ENCODE data around the gene CACNA1B.
A peak's percentile ranks its signal among the peaks of the same experiment; 100 is the strongest.

Gene CACNA1B

DNA sequence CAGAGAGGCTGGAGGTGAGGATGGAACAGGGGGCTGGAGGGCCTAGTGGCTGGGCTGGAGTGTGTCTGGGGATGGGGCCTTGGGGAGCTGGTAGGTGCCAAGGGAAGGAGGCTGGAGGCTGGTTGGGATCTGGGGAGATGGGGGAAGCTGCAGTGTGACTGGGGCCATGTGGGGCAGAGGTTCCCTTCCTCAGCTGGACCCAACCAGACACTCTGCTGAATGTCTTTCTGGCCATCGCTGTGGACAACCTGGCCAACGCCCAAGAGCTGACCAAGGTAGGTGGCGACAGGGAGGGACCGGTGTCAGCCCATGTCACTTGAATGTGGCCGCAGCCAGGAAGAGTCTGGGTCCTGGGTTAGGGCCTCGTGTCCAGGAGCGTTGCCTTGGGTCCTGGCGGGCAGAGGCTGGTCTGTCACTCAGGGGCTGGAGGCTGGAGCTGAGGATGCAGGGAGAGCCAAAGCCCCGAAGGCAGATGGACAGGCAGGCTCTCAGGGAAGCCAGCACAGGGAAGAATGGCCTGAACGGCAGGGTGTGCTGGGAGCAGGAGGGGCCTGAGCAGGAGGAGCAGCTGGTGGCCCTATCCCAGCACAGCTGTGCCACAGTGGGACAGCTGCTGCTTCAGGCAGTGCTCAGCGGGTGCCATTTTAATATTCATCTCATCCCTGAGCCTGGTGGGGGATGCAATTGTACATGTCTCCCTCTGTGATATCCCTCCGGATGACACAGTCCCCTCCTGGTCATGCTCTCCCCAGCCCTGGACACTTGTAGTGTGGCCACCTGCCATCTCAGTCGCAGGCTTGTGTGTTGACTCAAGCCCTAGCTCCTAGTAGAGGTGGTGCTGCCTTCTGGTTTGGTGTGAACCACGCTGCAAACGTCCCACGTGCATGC, 132.5 kb downstream of the CACNA1B start:
- Histone ChIP-seq H2AFZ (ENCODE audit: low read length) (no peak overlapping the region), H4K8ac (ENCODE audit: low read depth, low read length) (no peak overlapping the region), H2BK12ac (ENCODE audit: low read length) (no peak overlapping the region), H3K27me3 (ENCODE audit: control insufficient read depth in 3 of 3, insufficient read depth in 3 of 3, low read depth in 1 of 3, low read length in 3 of 3) (no peaks in the 10 kb centered on the region), H3K18ac (ENCODE audit: low read length) (no peak overlapping the region), H3K36me3 (replicated peaks in 1 of 2; ENCODE audit: control insufficient read depth in 2 of 2, insufficient read depth in 2 of 2, low read length in 2 of 2) (no peaks in the 10 kb centered on the region), H3K9ac (ENCODE audit: low read depth, low read length, poor library complexity) (peak overlapping the region; percentile 55), H3K4me1 (ENCODE audit: control insufficient read depth in 2 of 2, insufficient read depth in 1 of 2, low read depth in 1 of 2, low read length in 2 of 2) (no peaks in the 10 kb centered on the region), H3K79me1 (ENCODE audit: low read depth, low read length) (no peaks in the 10 kb centered on the region), H3K4ac (ENCODE audit: low read length) (peak overlapping the region; percentile 76), H3K23ac (ENCODE audit: low read depth, low read length, poor library complexity) (peak overlapping the region; percentile 8), H4K91ac (ENCODE audit: low read depth, low read length, poor library complexity) (no peak overlapping the region), H3K4me2 (ENCODE audit: insufficient read depth, low read length, poor library complexity, severe bottlenecking) (no peak overlapping the region), H2BK120ac (ENCODE audit: low read depth, low read length) (no peak overlapping the region), H3K4me3 (ENCODE audit: low read length in 2 of 2) (peak overlapping the region in 1 of 2 donors; percentile 38), H2BK15ac (ENCODE audit: low read length) (no peak overlapping the region), H2AK5ac (ENCODE audit: low read depth, low read length) (no peak overlapping the region), H2BK5ac (ENCODE audit: low read length) (no peak overlapping the region), H3K9me3 (replicated peaks in 1 of 2; ENCODE audit: control insufficient read depth in 2 of 2, insufficient read depth in 1 of 2, low read depth in 1 of 2, low read length in 2 of 2) (peaks cover 0 to 9% of the 10 kb centered on the region in 2 donors), H3K27ac (replicated peaks; ENCODE audit: low read length) (no peak overlapping the region), H3K14ac (ENCODE audit: low read length) (peak overlapping the region; percentile 85)
- DNase-seq (ENCODE audit: low spot score), result no peak
- no CpG with 5 or more reads among the region's 16 CpGs for WGBS, 2 donors (ENCODE audit: extremely low coverage in 2 of 2, insufficient read length in 2 of 2, insufficient replicate concordance in 1 of 2)

DNA sequence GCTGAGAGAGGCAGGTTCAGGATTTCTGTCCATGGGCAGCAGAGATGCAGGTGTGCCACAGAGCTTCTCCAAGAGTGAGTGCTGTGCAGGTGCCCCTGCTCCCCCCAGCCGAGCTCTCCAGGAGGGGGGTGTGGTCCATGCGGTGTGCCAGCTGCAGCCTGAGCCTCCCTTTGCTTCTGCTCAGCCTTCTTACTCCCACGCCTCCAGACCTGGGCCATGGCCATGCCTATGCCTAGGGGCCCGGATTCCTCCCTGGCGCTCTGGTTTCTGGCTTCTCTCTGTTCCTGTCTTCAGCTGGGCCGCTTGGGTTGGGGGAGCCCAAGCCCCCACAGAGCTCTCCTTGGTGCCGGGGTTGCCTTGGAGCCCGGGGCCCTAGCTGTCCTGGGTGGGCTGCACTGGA, 133.3 kb downstream of the CACNA1B start:
- no CpG with 5 or more reads among the region's 8 CpGs for WGBS, 2 donors (ENCODE audit: extremely low coverage in 2 of 2, insufficient read length in 2 of 2, insufficient replicate concordance in 1 of 2)
- Histone ChIP-seq H2AK5ac (ENCODE audit: low read depth, low read length) (no peak overlapping the region), H2AFZ (ENCODE audit: low read length) (no peak overlapping the region), H3K18ac (ENCODE audit: low read length) (peak overlapping the region; percentile 18), H3K14ac (ENCODE audit: low read length) (peak overlapping the region; percentile 85), H3K27ac (replicated peaks; ENCODE audit: low read length) (no peak overlapping the region), H2BK120ac (ENCODE audit: low read depth, low read length) (no peak overlapping the region), H3K36me3 (replicated peaks in 1 of 2; ENCODE audit: control insufficient read depth in 2 of 2, insufficient read depth in 2 of 2, low read length in 2 of 2) (no peaks in the 10 kb centered on the region), H3K4ac (ENCODE audit: low read length) (no peak overlapping the region), H2BK12ac (ENCODE audit: low read length) (no peak overlapping the region), H4K8ac (ENCODE audit: low read depth, low read length) (no peak overlapping the region), H3K79me1 (ENCODE audit: low read depth, low read length) (no peaks in the 10 kb centered on the region), H3K4me2 (ENCODE audit: insufficient read depth, low read length, poor library complexity, severe bottlenecking) (no peak overlapping the region), H3K23ac (ENCODE audit: low read depth, low read length, poor library complexity) (no peak overlapping the region), H3K9me3 (replicated peaks in 1 of 2; ENCODE audit: control insufficient read depth in 2 of 2, insufficient read depth in 1 of 2, low read depth in 1 of 2, low read length in 2 of 2) (peaks cover 0 to 12% of the 10 kb centered on the region in 2 donors), H3K27me3 (ENCODE audit: control insufficient read depth in 3 of 3, insufficient read depth in 3 of 3, low read depth in 1 of 3, low read length in 3 of 3) (no peaks in the 10 kb centered on the region), H2BK5ac (ENCODE audit: low read length) (no peak overlapping the region), H2BK15ac (ENCODE audit: low read length) (no peak overlapping the region), H3K9ac (ENCODE audit: low read depth, low read length, poor library complexity) (no peak overlapping the region), H3K4me1 (ENCODE audit: control insufficient read depth in 2 of 2, insufficient read depth in 1 of 2, low read depth in 1 of 2, low read length in 2 of 2) (no peaks in the 10 kb centered on the region), H3K4me3 (ENCODE audit: low read length in 2 of 2) (no peak overlapping the region), H4K91ac (ENCODE audit: low read depth, low read length, poor library complexity) (no peak overlapping the region)
- DNase-seq (ENCODE audit: low spot score), result no peak

DNA sequence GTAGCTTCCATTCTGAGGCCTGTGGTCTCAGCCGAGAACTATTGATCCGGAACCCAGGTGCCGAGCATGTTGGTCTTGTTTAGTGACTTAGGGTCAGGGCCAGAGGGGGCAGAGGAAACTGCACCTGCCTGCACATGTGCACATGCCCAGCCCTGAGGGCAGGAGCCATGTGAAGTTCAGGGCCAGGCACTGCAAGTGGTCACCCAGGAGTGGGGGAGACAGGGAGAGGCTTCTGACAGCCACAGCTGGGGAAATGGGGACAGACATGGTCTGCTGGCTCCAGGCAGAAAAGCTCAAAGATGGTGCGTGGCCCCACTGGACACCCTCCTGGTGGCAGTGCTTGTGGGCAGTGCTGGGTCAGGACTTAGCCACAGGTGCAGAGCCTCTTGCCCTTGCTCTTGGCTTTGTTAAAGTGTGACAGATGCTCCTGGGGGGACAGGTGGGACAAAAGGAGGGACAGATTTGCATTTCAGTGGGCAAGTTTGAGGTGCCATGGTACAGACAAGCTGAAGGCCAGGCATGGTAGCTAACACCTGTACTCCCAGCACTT, 134.4 kb downstream of the CACNA1B start:
- DNase-seq (ENCODE audit: low spot score), result no peak
- no peaks in the 10 kb centered on the region for H3K36me3 ChIP-seq (replicated peaks in 1 of 2; ENCODE audit: control insufficient read depth in 2 of 2, insufficient read depth in 2 of 2, low read length in 2 of 2)
- H2AFZ ChIP-seq (ENCODE audit: low read length), result no peak overlapping the region
- H3K4ac ChIP-seq (ENCODE audit: low read length), result no peak overlapping the region
- H3K27ac ChIP-seq (replicated peaks; ENCODE audit: low read length), result no peak overlapping the region
- no peak overlapping the region for H2BK5ac ChIP-seq (ENCODE audit: low read length)
- H2BK12ac ChIP-seq (ENCODE audit: low read length), result no peak overlapping the region
- H2BK15ac ChIP-seq (ENCODE audit: low read length), result no peak overlapping the region
- H3K14ac ChIP-seq (ENCODE audit: low read length), result no peak overlapping the region
- H3K4me2 ChIP-seq (ENCODE audit: insufficient read depth, low read length, poor library complexity, severe bottlenecking), result no peak overlapping the region
- no CpG with 5 or more reads among the region's 4 CpGs for WGBS, 2 donors (ENCODE audit: extremely low coverage in 2 of 2, insufficient read length in 2 of 2, insufficient replicate concordance in 1 of 2)
- peaks cover 0 to 17% of the 10 kb centered on the region in 2 donors for H3K9me3 ChIP-seq (replicated peaks in 1 of 2; ENCODE audit: control insufficient read depth in 2 of 2, insufficient read depth in 1 of 2, low read depth in 1 of 2, low read length in 2 of 2)
- no peak overlapping the region for H4K8ac ChIP-seq (ENCODE audit: low read depth, low read length)
- H3K79me1 ChIP-seq (ENCODE audit: low read depth, low read length), result no peaks in the 10 kb centered on the region
- H3K4me3 ChIP-seq (ENCODE audit: low read length in 2 of 2), result no peak overlapping the region
- no peak overlapping the region for H4K91ac ChIP-seq (ENCODE audit: low read depth, low read length, poor library complexity)
- no peak overlapping the region for H3K9ac ChIP-seq (ENCODE audit: low read depth, low read length, poor library complexity)
- H3K18ac ChIP-seq (ENCODE audit: low read length), result no peak overlapping the region
- H3K4me1 ChIP-seq (ENCODE audit: control insufficient read depth in 2 of 2, insufficient read depth in 1 of 2, low read depth in 1 of 2, low read length in 2 of 2), result no peaks in the 10 kb centered on the region
- H2BK120ac ChIP-seq (ENCODE audit: low read depth, low read length), result no peak overlapping the region
- H3K27me3 ChIP-seq (ENCODE audit: control insufficient read depth in 3 of 3, insufficient read depth in 3 of 3, low read depth in 1 of 3, low read length in 3 of 3), result no peaks in the 10 kb centered on the region
- H2AK5ac ChIP-seq (ENCODE audit: low read depth, low read length), result no peak overlapping the region
- H3K23ac ChIP-seq (ENCODE audit: low read depth, low read length, poor library complexity), result no peak overlapping the region

DNA sequence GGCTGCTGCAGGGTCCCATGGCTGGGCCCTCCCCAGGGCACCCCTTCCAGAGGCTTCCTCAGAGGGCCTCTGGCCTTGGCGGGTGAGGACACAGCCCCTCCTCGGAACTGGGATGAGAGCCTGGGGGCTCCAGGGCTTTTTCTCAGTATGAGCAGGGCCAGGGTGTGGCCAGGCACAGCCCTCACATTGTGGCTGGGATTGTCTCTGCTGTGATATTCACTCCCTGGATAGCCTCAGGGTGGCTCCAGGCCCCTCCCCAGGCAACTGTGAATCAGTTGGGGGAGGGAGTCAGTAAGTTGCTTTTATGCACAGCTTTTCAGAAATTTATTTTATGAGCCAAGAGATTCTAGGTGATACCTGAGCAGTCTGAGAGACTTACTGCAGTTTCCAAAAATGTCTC, 135.7 kb downstream of the CACNA1B start:
- H4K91ac ChIP-seq (ENCODE audit: low read depth, low read length, poor library complexity), result no peak overlapping the region
- no peak overlapping the region for H3K4me3 ChIP-seq (ENCODE audit: low read length in 2 of 2)
- H2BK12ac ChIP-seq (ENCODE audit: low read length), result no peak overlapping the region
- H3K9me3 ChIP-seq (replicated peaks in 1 of 2; ENCODE audit: control insufficient read depth in 2 of 2, insufficient read depth in 1 of 2, low read depth in 1 of 2, low read length in 2 of 2), result peaks cover 0 to 15% of the 10 kb centered on the region in 2 donors
- H3K18ac ChIP-seq (ENCODE audit: low read length), result no peak overlapping the region
- no peak overlapping the region for H2BK15ac ChIP-seq (ENCODE audit: low read length)
- no peak overlapping the region for H4K8ac ChIP-seq (ENCODE audit: low read depth, low read length)
- no peaks in the 10 kb centered on the region for H3K27me3 ChIP-seq (ENCODE audit: control insufficient read depth in 3 of 3, insufficient read depth in 3 of 3, low read depth in 1 of 3, low read length in 3 of 3)
- no peak overlapping the region for H3K9ac ChIP-seq (ENCODE audit: low read depth, low read length, poor library complexity)
- H3K79me1 ChIP-seq (ENCODE audit: low read depth, low read length), result no peaks in the 10 kb centered on the region
- H2BK5ac ChIP-seq (ENCODE audit: low read length), result no peak overlapping the region
- no peak overlapping the region for H3K14ac ChIP-seq (ENCODE audit: low read length)
- WGBS, 2 donors (ENCODE audit: extremely low coverage in 2 of 2, insufficient read length in 2 of 2, insufficient replicate concordance in 1 of 2), result no CpG with 5 or more reads among the region's 2 CpGs
- H3K4ac ChIP-seq (ENCODE audit: low read length), result no peak overlapping the region
- H3K23ac ChIP-seq (ENCODE audit: low read depth, low read length, poor library complexity), result no peak overlapping the region
- no peak overlapping the region for H2AFZ ChIP-seq (ENCODE audit: low read length)
- no peak overlapping the region for H3K27ac ChIP-seq (replicated peaks; ENCODE audit: low read length)
- DNase-seq (ENCODE audit: low spot score), result no peak
- H3K4me1 ChIP-seq (ENCODE audit: control insufficient read depth in 2 of 2, insufficient read depth in 1 of 2, low read depth in 1 of 2, low read length in 2 of 2), result no peaks in the 10 kb centered on the region
- H3K4me2 ChIP-seq (ENCODE audit: insufficient read depth, low read length, poor library complexity, severe bottlenecking), result no peak overlapping the region
- no peaks in the 10 kb centered on the region for H3K36me3 ChIP-seq (replicated peaks in 1 of 2; ENCODE audit: control insufficient read depth in 2 of 2, insufficient read depth in 2 of 2, low read length in 2 of 2)
- H2AK5ac ChIP-seq (ENCODE audit: low read depth, low read length), result no peak overlapping the region
- H2BK120ac ChIP-seq (ENCODE audit: low read depth, low read length), result no peak overlapping the region
